Vagina (tissue), 2 donors: ENCODE data around the gene PRRX1.

Experiments used
- CTCF ChIP-seq, 3 experiments: fragments of 450-650 bp in 2 of 3; fragments of 200-600 bp in 1 of 3; sonication (generic) in 1 of 3; IDR thresholded peaks; one replicate each; pipeline ENCODE4 v1.5.1; 2017 to 2019; ENCODE audit warnings: antibody characterized with exemption in 3 of 3, mild to moderate bottlenecking in 2 of 3, moderate library complexity in 2 of 3
- POLR2A ChIP-seq, 2 donors: fragments of 450-650 bp; IDR thresholded peaks; one replicate each; pipeline ENCODE4 v1.6.1; 2017; ENCODE audit warnings: antibody characterized with exemption in 2 of 2, mild to moderate bottlenecking in 2 of 2, moderate library complexity in 2 of 2
- POLR2AphosphoS5 ChIP-seq, 2 donors: sonication (generic); formaldehyde crosslinking; IDR thresholded peaks; one replicate each; pipeline ENCODE4 v1.9.0; 2017; ENCODE audit warnings: antibody characterized with exemption in 2 of 2, mild to moderate bottlenecking in 2 of 2, low read depth in 1 of 2; ENCODE audit not compliant: insufficient read depth in 1 of 2

- TF ChIP-seq CTCF (IDR thresholded peaks at IDR 0.05) (no peak), POLR2A (IDR thresholded peaks at IDR 0.05) (no peak), POLR2AphosphoS5 (IDR thresholded peaks at IDR 0.05; ENCODE audit: insufficient read depth in 1 of 2, low read depth in 1 of 2) (no peak)
These were observed 23.7 kb downstream of the PRRX1 start for GRCh38 chr1:170687621-170688020.
